HG03280 (cell line): Measurements from ENCODE around the gene NT5DC2.

ENCODE experiments used
- ATAC-seq: cut with Tn5 transposase; IDR thresholded peaks from one replicate; pipeline ENCODE4 v1.9.1; 2021; ENCODE audit warnings: mild to moderate bottlenecking, moderate library complexity; ENCODE audit not compliant: unreplicated experiment

Gene NT5DC2

GRCh38 chr3:52512727-52513126, 20.9 kb downstream of the NT5DC2 start:
- no peak for ATAC-seq

- ATAC-seq = no peak
These were observed 21.6 kb downstream of the NT5DC2 start for GRCh38 chr3:52512105-52512504.

- ATAC-seq = no peak
These were observed 22.1 kb downstream of the NT5DC2 start for GRCh38 chr3:52511509-52511908.

GRCh38 chr3:52509753-52510328, 23.8 kb downstream of the NT5DC2 start:
- ATAC-seq = no peak

GRCh38 chr3:52507359-52507758, 26.3 kb downstream of the NT5DC2 start:
- no peak for ATAC-seq

GRCh38 chr3:52506266-52506966, 27.2 kb downstream of the NT5DC2 start:
- ATAC-seq = no peak

GRCh38 chr3:52504977-52505376, 28.7 kb downstream of the NT5DC2 start:
- ATAC-seq = no peak

- no peak for ATAC-seq
These were observed 29.8 kb downstream of the NT5DC2 start for GRCh38 chr3:52503788-52504424.

- no peak for ATAC-seq
These were observed 30.8 kb downstream of the NT5DC2 start for GRCh38 chr3:52502808-52503350.

- ATAC-seq = no peak
These were observed 31.7 kb downstream of the NT5DC2 start for GRCh38 chr3:52502001-52502400.

- ATAC-seq = no peak
These were observed 32.6 kb downstream of the NT5DC2 start for GRCh38 chr3:52501046-52501445.

GRCh38 chr3:52498137-52499054, 35.3 kb downstream of the NT5DC2 start:
- no peak for ATAC-seq

- no peak for ATAC-seq
These were observed 37.7 kb downstream of the NT5DC2 start for GRCh38 chr3:52495777-52496602.

GRCh38 chr3:52494886-52495495, 38.7 kb downstream of the NT5DC2 start, which contains the start of gene STAB1:
Gene STAB1 (plus strand): TSS chr3:52495338. CDS start chr3:52495414, 76 bp downstream.
- no peak for ATAC-seq

GRCh38 chr3:52494445-52494844, 39.2 kb downstream of the NT5DC2 start:
- ATAC-seq = no peak

- no peak for ATAC-seq
These were observed 40.2 kb downstream of the NT5DC2 start for GRCh38 chr3:52493232-52494017.

- no peak for ATAC-seq
These were observed 41.6 kb downstream of the NT5DC2 start for GRCh38 chr3:52492059-52492458.

- no peak for ATAC-seq
These were observed 42.6 kb downstream of the NT5DC2 start for GRCh38 chr3:52490939-52491526.
